Smooth muscle cell (in vitro differentiated cells): Measurements from ENCODE around the gene PRSS33. TPM values are rescaled to one million over a fixed set of nuclear protein-coding genes. Genes with fewer than 3 reads are reported as not detected.

Experiments used
- DNase-seq: peaks from one replicate; lab custom pipeline; 2025; ENCODE audit not compliant: unreplicated experiment; lab: John Stamatoyannopoulos, UW
- H2AFZ ChIP-seq: fragments of 200-600 bp; sonication (generic); 2 replicates; pipeline ENCODE4 v1.6.0; 2016; ENCODE audit warnings: antibody characterized with exemption, low read depth, mild to moderate bottlenecking
- H3F3A ChIP-seq: fragments of 200-600 bp; sonication (generic); 2 replicates; pipeline ENCODE4 v1.6.0; 2017; ENCODE audit warnings: antibody characterized with exemption, low read depth
- H3K27ac ChIP-seq: fragments of 200-600 bp; sonication (generic); 2 replicates; pipeline ENCODE4 v1.5.1; 2016; ENCODE audit warnings: low read depth, mild to moderate bottlenecking
- H3K27me3 ChIP-seq: fragments of 200-600 bp; sonication (generic); 2 replicates; pipeline ENCODE4 v1.6.1; 2016; ENCODE audit warnings: low read depth, mild to moderate bottlenecking
- H3K36me3 ChIP-seq: fragments of 200-600 bp; sonication (generic); 2 replicates; pipeline ENCODE4 v1.5.1; 2016; ENCODE audit warnings: low read depth
- H3K4me1 ChIP-seq: fragments of 200-600 bp; sonication (generic); 2 replicates; pipeline ENCODE4 v1.5.1; 2016; ENCODE audit warnings: low read depth
- H3K4me2 ChIP-seq: fragments of 200-600 bp; sonication (generic); 2 replicates; pipeline ENCODE4 v1.6.0; 2016; ENCODE audit warnings: mild to moderate bottlenecking
- H3K4me3 ChIP-seq: fragments of 200-600 bp; sonication (generic); 2 replicates; pipeline ENCODE4 v1.5.1; 2016; ENCODE audit warnings: mild to moderate bottlenecking
- H3K79me2 ChIP-seq: fragments of 200-600 bp; sonication (generic); 2 replicates; pipeline ENCODE4 v1.6.0; 2016; ENCODE audit warnings: low read depth, mild to moderate bottlenecking
- H3K9ac ChIP-seq: fragments of 200-600 bp; sonication (generic); 2 replicates; pipeline ENCODE4 v1.6.0; 2016; ENCODE audit warnings: low read depth
- H3K9me3 ChIP-seq: fragments of 200-600 bp; sonication (generic); replicated peaks from 2 replicates; pipeline ENCODE4 v1.5.1; 2016; ENCODE audit warnings: low read depth
- H4K20me1 ChIP-seq: fragments of 200-600 bp; sonication (generic); 2 replicates; pipeline ENCODE4 v1.6.0; 2016; ENCODE audit warnings: low read depth
- WGBS: methylation state at CpG from one replicate; pipeline ENCODE4 v1.1.7; 2016; ENCODE audit warnings: low lambda C conversion rate; 5-methylcytosine and 5-hydroxymethylcytosine counted together
- polyA plus RNA-seq: library from polyadenylated mRNA; unstranded; fragments of >200 nt; fragmentation: Nextera tagmentation; extraction: Ambion mirVana; gene quantifications from 2 replicates; pipeline ENCODE4 v1.2.1, GENCODE V29; 2016
- total RNA-seq: library from RNA; depleted of rRNA; stranded (reverse); fragments of >200 nt; gene quantifications from 2 replicates; pipeline ENCODE4 v1.2.3, GENCODE V29; 2014
- TF ChIP-seq, protein P1 (sequence below): fragments of 200-600 bp; sonication (generic); IDR thresholded peaks from 2 replicates; pipeline ENCODE4 v1.5.1; 2017; ENCODE audit warnings: borderline replicate concordance, mild to moderate bottlenecking, antibody characterized with exemption; ENCODE audit not compliant: insufficient read depth, poor library complexity, severe bottlenecking

The PRSS33 gene
- total and polyA plus RNA-seq, 2 experiments from 2014 or later, result not detected

DNA sequence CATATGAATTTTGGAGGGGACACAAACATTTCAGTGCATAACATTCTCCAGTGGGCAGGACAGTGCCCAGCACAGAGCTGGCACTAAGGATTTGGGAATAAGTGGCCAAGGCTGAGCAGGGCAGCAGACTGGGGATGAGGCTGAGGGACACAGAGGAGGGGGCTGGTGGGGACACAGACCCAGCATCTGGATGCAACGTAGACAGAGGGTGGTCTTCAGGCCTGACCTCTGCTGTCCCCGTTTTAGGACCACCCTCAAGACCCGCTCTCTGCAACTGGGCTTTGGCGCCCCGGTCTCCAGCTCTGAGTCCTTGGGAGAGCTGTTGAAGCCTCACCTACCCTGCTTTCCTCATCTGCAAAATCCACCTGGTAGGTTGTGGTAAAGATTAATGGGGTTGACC is 3.3 kb upstream of the PRSS33 start:
- Histone ChIP-seq H3K4me1 (no peaks in the 10 kb centered on the region), H3K79me2 (no peaks in the 10 kb centered on the region), H3K9me3 (no peaks in the 10 kb centered on the region), H3K27me3 (peaks cover 18% of the 10 kb centered on the region), H3K4me2 (no peak overlapping the region), H3K27ac (no peak overlapping the region), H3K4me3 (no peak overlapping the region), H2AFZ (no peak overlapping the region), H3F3A (no peaks in the 10 kb centered on the region), H4K20me1 (no peaks in the 10 kb centered on the region), H3K9ac (no peak overlapping the region), H3K36me3 (no peaks in the 10 kb centered on the region)
- TF ChIP-seq, protein P1, sequence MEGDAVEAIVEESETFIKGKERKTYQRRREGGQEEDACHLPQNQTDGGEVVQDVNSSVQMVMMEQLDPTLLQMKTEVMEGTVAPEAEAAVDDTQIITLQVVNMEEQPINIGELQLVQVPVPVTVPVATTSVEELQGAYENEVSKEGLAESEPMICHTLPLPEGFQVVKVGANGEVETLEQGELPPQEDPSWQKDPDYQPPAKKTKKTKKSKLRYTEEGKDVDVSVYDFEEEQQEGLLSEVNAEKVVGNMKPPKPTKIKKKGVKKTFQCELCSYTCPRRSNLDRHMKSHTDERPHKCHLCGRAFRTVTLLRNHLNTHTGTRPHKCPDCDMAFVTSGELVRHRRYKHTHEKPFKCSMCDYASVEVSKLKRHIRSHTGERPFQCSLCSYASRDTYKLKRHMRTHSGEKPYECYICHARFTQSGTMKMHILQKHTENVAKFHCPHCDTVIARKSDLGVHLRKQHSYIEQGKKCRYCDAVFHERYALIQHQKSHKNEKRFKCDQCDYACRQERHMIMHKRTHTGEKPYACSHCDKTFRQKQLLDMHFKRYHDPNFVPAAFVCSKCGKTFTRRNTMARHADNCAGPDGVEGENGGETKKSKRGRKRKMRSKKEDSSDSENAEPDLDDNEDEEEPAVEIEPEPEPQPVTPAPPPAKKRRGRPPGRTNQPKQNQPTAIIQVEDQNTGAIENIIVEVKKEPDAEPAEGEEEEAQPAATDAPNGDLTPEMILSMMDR, result no peak
- WGBS, result 91% methylated on average over 5 of the region's 5 CpGs
- no peak for DNase-seq

DNA sequence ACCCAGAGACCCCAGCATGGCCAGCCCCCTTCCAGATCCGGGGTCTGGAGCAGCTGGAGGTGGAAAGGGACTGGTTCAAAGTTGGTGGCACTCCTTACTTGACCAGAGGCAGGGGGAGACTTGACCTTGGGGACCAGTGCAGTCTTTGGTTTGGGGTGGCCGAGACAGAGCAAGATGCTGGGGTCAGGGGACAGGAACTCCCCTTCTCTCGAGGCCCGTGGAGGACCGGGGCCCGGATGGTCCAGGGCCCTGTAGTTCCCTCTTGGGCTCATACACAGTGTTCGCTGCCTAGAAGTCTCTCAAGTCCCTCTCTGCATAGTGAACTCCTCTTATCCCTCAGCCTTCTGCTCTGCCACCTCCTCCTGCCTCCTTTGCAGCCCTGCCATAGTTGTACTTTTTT is 601 bp upstream of the PRSS33 start:
- no peaks in the 10 kb centered on the region for H3F3A ChIP-seq
- H3K9ac ChIP-seq, result no peak overlapping the region
- no peak overlapping the region for H3K27ac ChIP-seq
- H3K27me3 ChIP-seq, result peaks cover 18% of the 10 kb centered on the region
- H4K20me1 ChIP-seq, result no peaks in the 10 kb centered on the region
- H2AFZ ChIP-seq, result no peak overlapping the region
- no peaks in the 10 kb centered on the region for H3K4me1 ChIP-seq
- no peak overlapping the region for H3K4me2 ChIP-seq
- WGBS, result 72% methylated on average over 7 of the region's 7 CpGs
- TF ChIP-seq, protein P1, result no peak
- no peaks in the 10 kb centered on the region for H3K36me3 ChIP-seq
- H3K9me3 ChIP-seq, result no peaks in the 10 kb centered on the region
- DNase-seq, result no peak
- H3K4me3 ChIP-seq, result no peak overlapping the region
- no peaks in the 10 kb centered on the region for H3K79me2 ChIP-seq

DNA sequence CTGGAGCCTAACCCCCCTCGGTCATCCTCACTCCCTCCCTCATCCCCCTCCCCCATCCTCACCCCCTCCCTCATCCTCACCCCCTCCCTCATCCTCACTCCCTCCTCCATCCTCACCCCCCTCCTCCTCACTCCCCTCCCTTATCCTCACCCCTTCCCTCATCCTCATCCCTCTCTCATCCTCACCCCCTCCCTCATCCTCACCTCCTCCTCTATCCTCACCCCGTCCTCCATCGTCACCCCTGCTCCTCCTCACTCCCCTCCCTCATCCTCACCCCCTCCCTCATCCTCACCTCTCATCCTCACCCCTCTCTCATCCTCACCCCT is 571 bp downstream of the PRSS33 start:
- Histone ChIP-seq H3F3A (no peaks in the 10 kb centered on the region), H3K4me2 (no peak overlapping the region), H3K4me3 (no peak overlapping the region), H3K36me3 (no peaks in the 10 kb centered on the region), H3K9me3 (no peaks in the 10 kb centered on the region), H3K9ac (no peak overlapping the region), H2AFZ (no peak overlapping the region), H4K20me1 (no peaks in the 10 kb centered on the region), H3K79me2 (no peaks in the 10 kb centered on the region), H3K27ac (no peak overlapping the region), H3K27me3 (peaks cover 18% of the 10 kb centered on the region), H3K4me1 (no peaks in the 10 kb centered on the region)
- WGBS, result no CpG with 5 or more reads among the region's 3 CpGs
- DNase-seq, result no peak
- TF ChIP-seq, protein P1, result no peak

DNA sequence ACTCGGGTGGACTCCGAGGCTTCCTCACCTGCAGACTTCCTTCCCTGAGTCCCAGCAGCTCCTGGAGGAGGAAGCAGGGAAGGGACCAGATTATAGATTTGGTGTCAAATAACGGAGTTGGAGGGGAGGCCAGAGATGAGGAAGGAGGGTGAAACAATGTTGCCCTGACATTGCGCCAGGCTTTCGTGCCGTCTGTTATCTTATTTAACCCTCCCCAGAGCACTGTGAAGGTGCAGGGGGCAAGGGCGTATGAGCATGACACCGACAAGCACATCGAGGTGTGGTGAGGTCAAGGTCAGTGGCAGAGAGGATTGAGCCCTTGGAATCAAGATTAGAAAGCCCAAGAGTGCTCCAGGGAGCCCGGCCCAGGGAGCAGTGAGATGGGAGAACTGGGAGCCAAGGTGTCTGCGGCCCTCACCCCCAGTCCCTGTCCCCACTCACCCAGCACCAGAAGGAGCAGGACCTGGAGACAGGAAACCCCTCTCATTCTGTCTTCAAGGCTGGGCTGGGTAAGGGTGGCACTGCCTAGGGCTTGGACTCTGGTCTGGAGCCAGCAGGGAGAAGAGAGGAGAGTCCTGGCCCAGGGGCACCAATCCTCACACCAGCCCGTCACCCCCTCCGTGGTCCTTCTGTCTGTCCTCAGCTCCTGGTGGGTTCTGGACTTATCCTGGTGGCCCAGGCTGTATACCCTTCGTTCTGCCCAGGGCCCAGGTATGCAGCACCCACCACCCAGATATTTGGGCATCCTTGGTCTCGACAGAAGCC is 1.1 kb downstream of the PRSS33 start:
- Histone ChIP-seq H3K4me3 (no peak overlapping the region), H2AFZ (no peak overlapping the region), H3K27ac (no peak overlapping the region), H3K4me1 (no peaks in the 10 kb centered on the region), H3K79me2 (no peaks in the 10 kb centered on the region), H3K27me3 (peaks cover 18% of the 10 kb centered on the region), H3K9ac (no peak overlapping the region), H3K4me2 (no peak overlapping the region), H4K20me1 (no peaks in the 10 kb centered on the region), H3F3A (no peaks in the 10 kb centered on the region), H3K9me3 (no peaks in the 10 kb centered on the region), H3K36me3 (no peaks in the 10 kb centered on the region)
- 86% methylated on average over 14 of the region's 15 CpGs for WGBS
- DNase-seq, result no peak
- TF ChIP-seq, protein P1, result no peak
